HepG2 (cell line): ENCODE measurements around the gene N4BP2. TPM values are rescaled to one million over a fixed set of nuclear protein-coding genes. Genes with fewer than 3 reads are reported as not detected.

Source experiments
- ARID2 ChIP-seq: sonication (generic); formaldehyde crosslinking; IDR thresholded peaks from 2 replicates; pipeline ENCODE4 v1.8.1; 2022; ENCODE audit warnings: mild to moderate bottlenecking, missing genetic modification reagents, borderline replicate concordance
- ARNTL ChIP-seq: sonication (generic); formaldehyde crosslinking; IDR thresholded peaks from 2 replicates; pipeline ENCODE4 v1.4.0; 2020; ENCODE audit warnings: mild to moderate bottlenecking, missing genetic modification reagents
- DR1 ChIP-seq: sonication (generic); formaldehyde crosslinking; IDR thresholded peaks from 2 replicates; pipeline ENCODE4 v1.8.0; 2021; ENCODE audit warnings: mild to moderate bottlenecking, missing genetic modification reagents, inconsistent platforms
- GZF1 ChIP-seq: sonication (generic); formaldehyde crosslinking; IDR thresholded peaks from 2 replicates; pipeline ENCODE4 v1.5.1; 2020; ENCODE audit warnings: mild to moderate bottlenecking, missing genetic modification reagents
- HNRNPUL1 ChIP-seq: fragments of 200-400 bp; formaldehyde crosslinking; IDR thresholded peaks from 2 replicates; pipeline ENCODE4 v1.6.1; 2017; ENCODE audit warnings: low read depth, mild to moderate bottlenecking, low read length, moderate library complexity
- KLF16 ChIP-seq, 2 experiments: sonication (generic) in 1 of 2; formaldehyde crosslinking in 1 of 2; IDR thresholded peaks; 2 replicates each; pipeline versions ENCODE4 v1.6.1 to v1.8.0; 2016 to 2023; ENCODE audit warnings: missing genetic modification reagents in 2 of 2, missing compliant biosample characterization in 1 of 2
- NR2F6 ChIP-seq, 2 experiments: IDR thresholded peaks; 2 replicates each; pipeline ENCODE4 v1.6.1; 2016; ENCODE audit warnings: antibody characterized with exemption in 1 of 2, mild to moderate bottlenecking in 1 of 2
- PRMT3 ChIP-seq: sonication (generic); formaldehyde crosslinking; IDR thresholded peaks from 2 replicates; pipeline ENCODE4 v1.8.1; 2022; ENCODE audit warnings: low read depth, mild to moderate bottlenecking, moderate library complexity, missing genetic modification reagents, borderline replicate concordance
- STAG1 ChIP-seq: sonication (generic); formaldehyde crosslinking; IDR thresholded peaks from 2 replicates; pipeline ENCODE4 v1.4.0; 2020; ENCODE audit warnings: missing genetic modification reagents
- ZC3H13 ChIP-seq: sonication (generic); formaldehyde crosslinking; IDR thresholded peaks from 2 replicates; pipeline ENCODE4 v1.8.1; 2023; ENCODE audit warnings: mild to moderate bottlenecking, missing genetic modification reagents, moderate library complexity
- ZNF101 ChIP-seq: sonication (generic); formaldehyde crosslinking; IDR thresholded peaks from 2 replicates; pipeline ENCODE4 v1.4.0; 2020; ENCODE audit warnings: mild to moderate bottlenecking, low read depth, missing genetic modification reagents, borderline replicate concordance
- ZNF383 ChIP-seq: sonication (generic); formaldehyde crosslinking; IDR thresholded peaks from 2 replicates; pipeline ENCODE4 v1.4.0; 2020; ENCODE audit warnings: missing genetic modification reagents, mild to moderate bottlenecking, borderline replicate concordance
- ZNF510 ChIP-seq: sonication (generic); formaldehyde crosslinking; IDR thresholded peaks from 2 replicates; pipeline ENCODE4 v1.4.0; 2020; ENCODE audit warnings: low read depth, mild to moderate bottlenecking, missing genetic modification reagents
- ZNF572 ChIP-seq: sonication (generic); formaldehyde crosslinking; IDR thresholded peaks from 2 replicates; pipeline ENCODE4 v1.5.1; 2020; ENCODE audit warnings: mild to moderate bottlenecking, missing genetic modification reagents
- ZNF598 ChIP-seq: sonication (generic); formaldehyde crosslinking; IDR thresholded peaks from 2 replicates; pipeline ENCODE4 v1.5.1; 2020; ENCODE audit warnings: mild to moderate bottlenecking, missing genetic modification reagents, borderline replicate concordance
- ZNF780A ChIP-seq: sonication (generic); formaldehyde crosslinking; IDR thresholded peaks from 2 replicates; pipeline ENCODE4 v1.8.0; 2022; ENCODE audit warnings: mild to moderate bottlenecking, missing genetic modification reagents, moderate library complexity
- polyA plus RNA-seq, 8 experiments: library from polyadenylated mRNA; depleted of rRNA in 3 of 8; stranded (reverse) in 7 of 8; unstranded in 1 of 8; fragments of >200 nt; fragmentation: Illumina TruSeq in 4 of 8; extraction: Trizol in 4 of 8; gene quantifications; 2 replicates each; pipeline versions ENCODE4 v1.2.1 to v1.2.3, GENCODE V29; 2011 to 2016; ENCODE audit warnings: low read depth in 4 of 8, missing spikeins in 1 of 8, mixed read lengths in 1 of 8; ENCODE audit not compliant: insufficient read depth in 1 of 8
- total RNA-seq, 5 experiments: library from RNA; depleted of rRNA; stranded (reverse); fragments of >200 nt; fragmentation: Illumina TruSeq; extraction: Trizol; gene quantifications; 2 replicates each; pipeline ENCODE4 v1.2.3, GENCODE V29; 2016; ENCODE audit warnings: low read depth in 1 of 5
- TF ChIP-seq, protein P1 (sequence below): IDR thresholded peaks from 2 replicates; pipeline ENCODE4 v1.6.1; 2016; ENCODE audit warnings: mild to moderate bottlenecking, missing biosample characterization, missing genetic modification reagents
- TF ChIP-seq, protein P2 (sequence below): sonication (generic); formaldehyde crosslinking; IDR thresholded peaks from 2 replicates; pipeline ENCODE4 v1.8.1; 2023; ENCODE audit warnings: missing genetic modification reagents, inconsistent platforms, borderline replicate concordance
- TF ChIP-seq, protein P3 (sequence below): sonication (generic); formaldehyde crosslinking; IDR thresholded peaks from 2 replicates; pipeline ENCODE4 v1.9.0; 2022; ENCODE audit warnings: low read depth, missing genetic modification reagents
- TF ChIP-seq, protein P4 (sequence below): sonication (generic); formaldehyde crosslinking; IDR thresholded peaks from 2 replicates; pipeline ENCODE4 v1.8.0; 2023; ENCODE audit warnings: mild to moderate bottlenecking, missing genetic modification reagents
- TF ChIP-seq, protein P5 (sequence below), 2 experiments: sonication (generic) in 1 of 2; formaldehyde crosslinking in 1 of 2; IDR thresholded peaks; 2 replicates each; pipeline versions ENCODE4 v1.5.1 to v1.6.1; 2011 to 2020; ENCODE audit warnings: borderline replicate concordance in 1 of 2, low read depth in 1 of 2, low read length in 1 of 2, mild to moderate bottlenecking in 1 of 2, missing genetic modification reagents in 1 of 2, moderate library complexity in 1 of 2

N4BP2 gene
- total and polyA plus RNA-seq, 2 of the 13 experiments (the other 11 are each of a cell fraction or from before 2014, with no cell fraction given), result 5.6 to 12.9 TPM

DNA sequence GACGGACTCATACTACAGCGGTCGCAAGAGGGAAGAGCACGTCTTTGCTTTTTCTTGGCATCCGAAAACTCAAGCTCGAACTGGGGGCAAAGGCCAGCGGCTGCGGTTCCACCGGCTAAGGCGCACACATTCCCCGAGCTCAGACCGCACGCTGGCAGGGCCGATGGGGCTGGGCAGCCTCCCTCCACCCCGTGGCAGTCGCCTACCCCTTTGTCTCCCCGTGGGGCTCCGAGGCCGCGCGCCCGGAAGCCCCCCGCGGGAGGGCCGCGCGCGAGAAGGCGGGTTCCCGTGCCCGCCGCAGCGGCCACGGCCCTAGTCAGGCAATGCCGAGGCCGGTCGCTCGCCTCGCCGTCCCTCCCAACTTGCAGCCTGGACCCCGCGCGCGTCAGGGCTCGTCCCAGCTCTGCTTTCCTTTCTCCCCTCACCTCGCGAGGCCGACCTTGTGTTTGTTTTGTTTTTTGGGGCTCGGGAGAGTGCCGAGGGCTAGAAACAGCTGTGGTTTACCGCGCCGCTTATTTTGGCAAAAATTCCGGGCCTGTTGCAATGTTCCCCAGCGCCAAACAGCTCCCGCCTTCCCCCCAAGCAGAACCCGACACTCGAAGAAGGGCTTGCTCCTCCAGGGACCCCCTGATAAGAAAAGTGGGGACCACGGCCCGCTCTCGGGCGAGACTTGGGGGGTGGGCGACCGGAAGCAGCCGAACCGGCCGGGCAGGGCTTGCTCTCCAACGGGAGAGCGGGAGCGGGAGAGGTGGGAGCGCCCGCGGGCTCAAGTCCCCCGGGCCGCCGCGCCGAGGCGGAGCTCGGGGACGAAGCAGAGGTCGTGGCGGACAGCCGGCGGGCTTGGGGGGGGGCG is 561 bp upstream of the N4BP2 start (continued):
- TF ChIP-seq, protein P1, sequence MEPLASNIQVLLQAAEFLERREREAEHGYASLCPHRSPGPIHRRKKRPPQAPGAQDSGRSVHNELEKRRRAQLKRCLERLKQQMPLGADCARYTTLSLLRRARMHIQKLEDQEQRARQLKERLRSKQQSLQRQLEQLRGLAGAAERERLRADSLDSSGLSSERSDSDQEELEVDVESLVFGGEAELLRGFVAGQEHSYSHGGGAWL (CRISPR knock-in tag), result peak; percentile 44; the same call in 1 of the 2 replicates
- TF ChIP-seq, protein P2, sequence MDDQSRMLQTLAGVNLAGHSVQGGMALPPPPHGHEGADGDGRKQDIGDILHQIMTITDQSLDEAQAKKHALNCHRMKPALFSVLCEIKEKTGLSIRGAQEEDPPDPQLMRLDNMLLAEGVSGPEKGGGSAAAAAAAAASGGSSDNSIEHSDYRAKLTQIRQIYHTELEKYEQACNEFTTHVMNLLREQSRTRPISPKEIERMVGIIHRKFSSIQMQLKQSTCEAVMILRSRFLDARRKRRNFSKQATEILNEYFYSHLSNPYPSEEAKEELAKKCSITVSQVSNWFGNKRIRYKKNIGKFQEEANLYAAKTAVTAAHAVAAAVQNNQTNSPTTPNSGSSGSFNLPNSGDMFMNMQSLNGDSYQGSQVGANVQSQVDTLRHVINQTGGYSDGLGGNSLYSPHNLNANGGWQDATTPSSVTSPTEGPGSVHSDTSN (CRISPR knock-in tag), result no peak
- no peak for TF ChIP-seq GZF1 (CRISPR knock-in tag)
- TF ChIP-seq ZNF780A (CRISPR knock-in tag), result no peak
- no peak for TF ChIP-seq ZNF101 (CRISPR knock-in tag)
- TF ChIP-seq, protein P3, sequence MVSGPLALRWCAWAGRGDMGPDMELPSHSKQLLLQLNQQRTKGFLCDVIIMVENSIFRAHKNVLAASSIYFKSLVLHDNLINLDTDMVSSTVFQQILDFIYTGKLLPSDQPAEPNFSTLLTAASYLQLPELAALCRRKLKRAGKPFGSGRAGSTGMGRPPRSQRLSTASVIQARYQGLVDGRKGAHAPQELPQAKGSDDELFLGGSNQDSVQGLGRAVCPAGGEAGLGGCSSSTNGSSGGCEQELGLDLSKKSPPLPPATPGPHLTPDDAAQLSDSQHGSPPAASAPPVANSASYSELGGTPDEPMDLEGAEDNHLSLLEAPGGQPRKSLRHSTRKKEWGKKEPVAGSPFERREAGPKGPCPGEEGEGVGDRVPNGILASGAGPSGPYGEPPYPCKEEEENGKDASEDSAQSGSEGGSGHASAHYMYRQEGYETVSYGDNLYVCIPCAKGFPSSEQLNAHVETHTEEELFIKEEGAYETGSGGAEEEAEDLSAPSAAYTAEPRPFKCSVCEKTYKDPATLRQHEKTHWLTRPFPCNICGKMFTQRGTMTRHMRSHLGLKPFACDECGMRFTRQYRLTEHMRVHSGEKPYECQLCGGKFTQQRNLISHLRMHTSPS (CRISPR knock-in tag), result no peak; the same call in 1 of the 2 replicates
- TF ChIP-seq ARID2 (CRISPR knock-in tag), result no peak
- no peak for TF ChIP-seq ZNF598 (CRISPR knock-in tag)
- no peak for TF ChIP-seq HNRNPUL1
- no peak for TF ChIP-seq ZNF510 (CRISPR knock-in tag)
- TF ChIP-seq, protein P4, sequence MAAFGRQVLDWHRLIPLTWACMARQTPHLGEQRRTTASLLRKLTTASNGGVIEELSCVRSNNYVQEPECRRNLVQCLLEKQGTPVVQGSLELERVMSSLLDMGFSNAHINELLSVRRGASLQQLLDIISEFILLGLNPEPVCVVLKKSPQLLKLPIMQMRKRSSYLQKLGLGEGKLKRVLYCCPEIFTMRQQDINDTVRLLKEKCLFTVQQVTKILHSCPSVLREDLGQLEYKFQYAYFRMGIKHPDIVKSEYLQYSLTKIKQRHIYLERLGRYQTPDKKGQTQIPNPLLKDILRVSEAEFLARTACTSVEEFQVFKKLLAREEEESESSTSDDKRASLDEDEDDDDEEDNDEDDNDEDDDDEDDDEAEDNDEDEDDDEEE (CRISPR knock-in tag), result 0 out of 2 replicates have a peak, but pooled peaks have one; percentile 21
- no peak for TF ChIP-seq ZNF572 (CRISPR knock-in tag)
- no peak for TF ChIP-seq NR2F6 (IDR thresholded peaks at IDR 0.05)
- no peak for TF ChIP-seq NR2F6 (CRISPR knock-in tag; IDR thresholded peaks at IDR 0.05)
- no peak for TF ChIP-seq ZNF383 (CRISPR knock-in tag)
- TF ChIP-seq STAG1 (CRISPR knock-in tag), result no peak; the same call in 1 of the 2 replicates
- no peak for TF ChIP-seq ZC3H13 (CRISPR knock-in tag)
- no peak for TF ChIP-seq PRMT3 (CRISPR knock-in tag)
- TF ChIP-seq DR1 (CRISPR knock-in tag), result no peak
- TF ChIP-seq KLF16 (CRISPR knock-in tag; IDR thresholded peaks at IDR 0.05), result no peak
- TF ChIP-seq, protein P5, sequence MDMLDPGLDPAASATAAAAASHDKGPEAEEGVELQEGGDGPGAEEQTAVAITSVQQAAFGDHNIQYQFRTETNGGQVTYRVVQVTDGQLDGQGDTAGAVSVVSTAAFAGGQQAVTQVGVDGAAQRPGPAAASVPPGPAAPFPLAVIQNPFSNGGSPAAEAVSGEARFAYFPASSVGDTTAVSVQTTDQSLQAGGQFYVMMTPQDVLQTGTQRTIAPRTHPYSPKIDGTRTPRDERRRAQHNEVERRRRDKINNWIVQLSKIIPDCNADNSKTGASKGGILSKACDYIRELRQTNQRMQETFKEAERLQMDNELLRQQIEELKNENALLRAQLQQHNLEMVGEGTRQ (IDR thresholded peaks at IDR 0.05; ENCODE audit: low read depth, low read length), result no peak
- TF ChIP-seq, protein P5 (CRISPR knock-in tag; IDR thresholded peaks at IDR 0.05; ENCODE audit: borderline replicate concordance), result no peak
- no peak; the same call in 1 of the 2 replicates for TF ChIP-seq ARNTL (CRISPR knock-in tag)
